Measurements from ENCODE around the gene KRT86.

Gene KRT86

GRCh38 chr12:52308806-52309425 is 34.5 kb downstream of the KRT86 start:
- Histone ChIP-seq H3K27me3 (ENCODE audit: control insufficient read depth, low read length) (peaks cover 42% of the 10 kb centered on the region), H3K4me2 (ENCODE audit: low read length) (no peak overlapping the region), H3K36me3 (ENCODE audit: control insufficient read depth, low read length) (no peaks in the 10 kb centered on the region), H4K20me1 (ENCODE audit: control insufficient read depth, insufficient read depth, low read depth, low read length) (peaks cover 5% of the 10 kb centered on the region; the same call in 1 of the 2 replicates), H3F3A (ENCODE audit: control insufficient read depth, insufficient read depth) (no peaks in the 10 kb centered on the region), H3K27ac (ENCODE audit: low read depth, low read length) (no peak overlapping the region), H3K9me2 (replicated peaks; ENCODE audit: control insufficient read depth, low read length) (no peaks in the 10 kb centered on the region), H3K9me3 (ENCODE audit: control insufficient read depth, insufficient read depth, low read length) (no peaks in the 10 kb centered on the region), H3K4me1 (ENCODE audit: control insufficient read depth, low read length) (peaks cover 8% of the 10 kb centered on the region), H3K79me2 (ENCODE audit: control insufficient read depth, low read length) (no peaks in the 10 kb centered on the region), H3K4me3 (ENCODE audit: low read length) (no peak overlapping the region)
- no peak for TF ChIP-seq EZH2phosphoT487 (IDR thresholded peaks at IDR 0.05; ENCODE audit: borderline replicate concordance, low read length)

- Histone ChIP-seq H3K79me2 (ENCODE audit: control insufficient read depth, low read length) (no peaks in the 10 kb centered on the region), H4K20me1 (ENCODE audit: control insufficient read depth, insufficient read depth, low read depth, low read length) (peaks cover 5% of the 10 kb centered on the region; the same call in 1 of the 2 replicates), H3K9me3 (ENCODE audit: control insufficient read depth, insufficient read depth, low read length) (no peaks in the 10 kb centered on the region), H3K27me3 (ENCODE audit: control insufficient read depth, low read length) (peaks cover 42% of the 10 kb centered on the region), H3K4me1 (ENCODE audit: control insufficient read depth, low read length) (no peaks in the 10 kb centered on the region), H3K4me2 (ENCODE audit: low read length) (no peak overlapping the region), H3K27ac (ENCODE audit: low read depth, low read length) (no peak overlapping the region), H3K4me3 (ENCODE audit: low read length) (no peak overlapping the region), H3K9me2 (replicated peaks; ENCODE audit: control insufficient read depth, low read length) (no peaks in the 10 kb centered on the region), H3K36me3 (ENCODE audit: control insufficient read depth, low read length) (no peaks in the 10 kb centered on the region), H3F3A (ENCODE audit: control insufficient read depth, insufficient read depth) (no peaks in the 10 kb centered on the region)
- TF ChIP-seq CTCF (IDR thresholded peaks at IDR 0.05; ENCODE audit: low read depth, low read length, poor library complexity, severe bottlenecking) = no peak
- no peak for TF ChIP-seq EZH2phosphoT487 (IDR thresholded peaks at IDR 0.05; ENCODE audit: borderline replicate concordance, low read length)
Observed at GRCh38 chr12:52310622-52311284, 36.3 kb downstream of the KRT86 start.

- Histone ChIP-seq H3K4me2 (ENCODE audit: low read length) (no peak overlapping the region), H3K9me3 (ENCODE audit: control insufficient read depth, insufficient read depth, low read length) (no peaks in the 10 kb centered on the region), H3K27ac (ENCODE audit: low read depth, low read length) (no peak overlapping the region), H3K36me3 (ENCODE audit: control insufficient read depth, low read length) (no peaks in the 10 kb centered on the region), H3K4me3 (ENCODE audit: low read length) (no peak overlapping the region), H3K27me3 (ENCODE audit: control insufficient read depth, low read length) (peaks cover 42% of the 10 kb centered on the region), H3K9me2 (replicated peaks; ENCODE audit: control insufficient read depth, low read length) (no peaks in the 10 kb centered on the region), H4K20me1 (ENCODE audit: control insufficient read depth, insufficient read depth, low read depth, low read length) (peaks cover 4% of the 10 kb centered on the region; the same call in 1 of the 2 replicates), H3K79me2 (ENCODE audit: control insufficient read depth, low read length) (no peaks in the 10 kb centered on the region), H3F3A (ENCODE audit: control insufficient read depth, insufficient read depth) (no peaks in the 10 kb centered on the region), H3K4me1 (ENCODE audit: control insufficient read depth, low read length) (no peaks in the 10 kb centered on the region)
- TF ChIP-seq CTCF (IDR thresholded peaks at IDR 0.05; ENCODE audit: low read depth, low read length, poor library complexity, severe bottlenecking) (no peak), EZH2phosphoT487 (IDR thresholded peaks at IDR 0.05; ENCODE audit: borderline replicate concordance, low read length) (no peak)
Observed at GRCh38 chr12:52311285-52311648, 36.8 kb downstream of the KRT86 start.

- TF ChIP-seq EZH2phosphoT487 (IDR thresholded peaks at IDR 0.05; ENCODE audit: borderline replicate concordance, low read length) (no peak), CTCF (IDR thresholded peaks at IDR 0.05; ENCODE audit: low read depth, low read length, poor library complexity, severe bottlenecking) (no peak)
- Histone ChIP-seq H3K4me1 (ENCODE audit: control insufficient read depth, low read length) (no peaks in the 10 kb centered on the region), H3K36me3 (ENCODE audit: control insufficient read depth, low read length) (no peaks in the 10 kb centered on the region), H3K27ac (ENCODE audit: low read depth, low read length) (no peak overlapping the region), H3F3A (ENCODE audit: control insufficient read depth, insufficient read depth) (no peaks in the 10 kb centered on the region), H3K4me3 (ENCODE audit: low read length) (no peak overlapping the region), H3K27me3 (ENCODE audit: control insufficient read depth, low read length) (peaks cover 37% of the 10 kb centered on the region), H3K9me2 (replicated peaks; ENCODE audit: control insufficient read depth, low read length) (no peaks in the 10 kb centered on the region), H3K4me2 (ENCODE audit: low read length) (no peak overlapping the region), H3K9me3 (ENCODE audit: control insufficient read depth, insufficient read depth, low read length) (no peaks in the 10 kb centered on the region), H3K79me2 (ENCODE audit: control insufficient read depth, low read length) (no peaks in the 10 kb centered on the region), H4K20me1 (ENCODE audit: control insufficient read depth, insufficient read depth, low read depth, low read length) (no peaks in the 10 kb centered on the region; the same call in 1 of the 2 replicates)
Observed at GRCh38 chr12:52312086-52312485, 37.6 kb downstream of the KRT86 start.
